ENCODE data around the gene ASPDH.

The ASPDH gene

GRCh38 chr19:50516964-50517703, 3.4 kb upstream of the ASPDH start:
- H3K4me1 ChIP-seq: peaks cover 0 to 4% (median under 1%) of the 10 kb centered on the region in 4 donors
- peaks cover 8 to 19% (median 11%) of the 10 kb centered on the region in 3 donors for H3K36me3 ChIP-seq
- no peak overlapping the region for H3K27ac ChIP-seq
- no peaks in the 10 kb centered on the region for H3K9me3 ChIP-seq
- DNase-seq: no peak
- intact Hi-C loops (cut with DNase I; ENCODE audit: low total_unique reads): no loop called here
- H3K27me3 ChIP-seq: no peaks in the 10 kb centered on the region
- TF ChIP-seq CTCF (IDR thresholded peaks at IDR 0.05): no peak
- no peak overlapping the region for H3K4me3 ChIP-seq

- Histone ChIP-seq H3K27ac (no peak overlapping the region), H3K27me3 (no peaks in the 10 kb centered on the region), H3K4me1 (peaks cover 0 to 6% (median 3%) of the 10 kb centered on the region in 4 donors), H3K4me3 (no peak overlapping the region), H3K9me3 (no peaks in the 10 kb centered on the region), H3K36me3 (peaks cover 8 to 19% (median 11%) of the 10 kb centered on the region in 3 donors)
- intact Hi-C loops (cut with DNase I; ENCODE audit: low total_unique reads): no loop called here
- no peak for TF ChIP-seq CTCF (IDR thresholded peaks at IDR 0.05)
- DNase-seq: no peak
These were observed 2.7 kb upstream of the ASPDH start for GRCh38 chr19:50516456-50516855.

GRCh38 chr19:50515168-50515561, 1.5 kb upstream of the ASPDH start:
- intact Hi-C loops (cut with DNase I; ENCODE audit: low total_unique reads): no loop called here
- Histone ChIP-seq H3K9me3 (no peaks in the 10 kb centered on the region), H3K4me3 (no peak overlapping the region), H3K27me3 (no peaks in the 10 kb centered on the region), H3K27ac (no peak overlapping the region), H3K36me3 (peaks cover 8 to 19% (median 11%) of the 10 kb centered on the region in 3 donors), H3K4me1 (peaks cover 0 to 11% (median 10%) of the 10 kb centered on the region in 4 donors)
- no peak for DNase-seq
- TF ChIP-seq CTCF (IDR thresholded peaks at IDR 0.05): no peak

- Histone ChIP-seq H3K27me3 (no peaks in the 10 kb centered on the region), H3K9me3 (no peaks in the 10 kb centered on the region), H3K27ac (no peak overlapping the region), H3K4me1 (peaks cover 0 to 15% (median 12%) of the 10 kb centered on the region in 4 donors), H3K4me3 (no peak overlapping the region), H3K36me3 (peaks cover 8 to 19% (median 11%) of the 10 kb centered on the region in 3 donors)
- no peak for DNase-seq
- no peak for TF ChIP-seq CTCF (IDR thresholded peaks at IDR 0.05)
- intact Hi-C loops (cut with DNase I; ENCODE audit: low total_unique reads): no loop called here
These were observed 844 bp upstream of the ASPDH start for GRCh38 chr19:50514346-50515167.

GRCh38 chr19:50512999-50513745, 541 bp downstream of the ASPDH start:
- Histone ChIP-seq H3K9me3 (no peaks in the 10 kb centered on the region), H3K27ac (peak overlapping the region in 1 of 2 donors; percentile 13), H3K36me3 (peaks cover 5 to 12% (median 5%) of the 10 kb centered on the region in 3 donors), H3K27me3 (no peaks in the 10 kb centered on the region), H3K4me3 (no peak overlapping the region), H3K4me1 (peaks cover 0 to 16% (median 13%) of the 10 kb centered on the region in 4 donors)
- DNase-seq: no peak
- intact Hi-C loops (cut with DNase I; ENCODE audit: low total_unique reads): no loop called here
- no peak for TF ChIP-seq CTCF (IDR thresholded peaks at IDR 0.05)
